SK-N-SH (cell line): ENCODE data around the gene XRRA1. TPM values are rescaled to one million over a fixed set of nuclear protein-coding genes. Genes with fewer than 3 reads are reported as not detected.

Source experiments
- CTCF ChIA-PET: fragments of 300-600, 350-600 bp; formaldehyde crosslinking; extraction: SDS; loops from one replicate; lab custom pipeline; 2021; lab: Yijun Ruan, JAX
- POLR2A ChIA-PET: fragments of 350-600 bp; sonication (Branson Sonifier 250); formaldehyde crosslinking; extraction: SDS; loops from one replicate; lab custom pipeline; 2020; ENCODE audit warnings: antibody characterized with exemption, inconsistent platforms; lab: Yijun Ruan, JAX
- DNase-seq: peaks from one replicate; pipeline ENCODE4 v3.0.0; 2012
- H2AFZ ChIP-seq: fragments of 200-600 bp; sonication (generic); 2 replicates; pipeline ENCODE4 v1.8.1; 2016; ENCODE audit warnings: antibody characterized with exemption, mild to moderate bottlenecking, low read depth
- H3F3A ChIP-seq: fragments of 200-600 bp; sonication (generic); replicated peaks from 2 replicates; pipeline ENCODE3; 2016; ENCODE audit warnings: antibody characterized with exemption, mild to moderate bottlenecking; ENCODE audit not compliant: insufficient read depth
- H3K27ac ChIP-seq, 2 experiments: fragments of 200-500 bp in 1 of 2; fragments of 200-600 bp in 1 of 2; sonication (Bioruptor generic) in 1 of 2; sonication (generic), shearing (Covaris generic) in 1 of 2; 2 replicates each; pipeline versions ENCODE4 v1.5.1 to v1.6.1; 2014 to 2016; ENCODE audit warnings: low read depth in 2 of 2, inconsistent platforms in 1 of 2, low read length in 1 of 2, mild to moderate bottlenecking in 1 of 2, mixed read lengths in 1 of 2
- H3K27me3 ChIP-seq: fragments of 200-600 bp; sonication (generic), shearing (Covaris generic); 2 replicates; pipeline ENCODE4 v1.6.1; 2016; ENCODE audit warnings: mixed run types; ENCODE audit not compliant: insufficient read depth
- H3K36me3 ChIP-seq, 2 experiments: fragments of 200-500 bp in 1 of 2; fragments of 200-600 bp in 1 of 2; sonication (Bioruptor generic) in 1 of 2; sonication (generic) in 1 of 2; replicated peaks in 1 of 2; 2 replicates each; pipeline versions ENCODE3 to v1.5.1; 2014 to 2016; ENCODE audit warnings: low read length in 1 of 2, mild to moderate bottlenecking in 1 of 2; ENCODE audit not compliant: insufficient read depth in 2 of 2, control insufficient read depth in 1 of 2
- H3K4me1 ChIP-seq, 2 experiments: fragments of 200-500 bp in 1 of 2; fragments of 200-600 bp in 1 of 2; sonication (Bioruptor generic) in 1 of 2; sonication (generic), shearing (Covaris generic) in 1 of 2; 2 replicates each; pipeline versions ENCODE4 v1.5.1 to v1.6.1; 2014 to 2016; ENCODE audit warnings: low read depth in 1 of 2, low read length in 1 of 2, mixed run types in 1 of 2; ENCODE audit not compliant: insufficient read depth in 2 of 2, control insufficient read depth in 1 of 2
- H3K4me2 ChIP-seq: fragments of 200-600 bp; sonication (generic), shearing (Covaris generic); 2 replicates; pipeline ENCODE4 v1.6.1; 2017; ENCODE audit warnings: mixed run types
- H3K4me3 ChIP-seq, 2 experiments: fragments of 200-500 bp in 1 of 2; fragments of 200-600 bp in 1 of 2; sonication (Bioruptor generic) in 1 of 2; sonication (generic), shearing (Covaris generic) in 1 of 2; 2 replicates each; pipeline versions ENCODE4 v1.5.1 to v1.8.1; 2014 to 2016; ENCODE audit warnings: low read depth in 2 of 2, inconsistent platforms in 1 of 2, low read length in 1 of 2, mild to moderate bottlenecking in 1 of 2, mixed read lengths in 1 of 2, moderate library complexity in 1 of 2
- H3K79me2 ChIP-seq: fragments of 200-600 bp; sonication (generic); 2 replicates; pipeline ENCODE4 v1.8.1; 2017; ENCODE audit warnings: mild to moderate bottlenecking; ENCODE audit not compliant: insufficient read depth
- H3K9ac ChIP-seq: fragments of 200-600 bp; sonication (generic); 2 replicates; pipeline ENCODE4 v1.6.1; 2017; ENCODE audit warnings: mixed run types
- H3K9me2 ChIP-seq: fragments of 200-600 bp; sonication (generic); 2 replicates; pipeline ENCODE4 v1.6.1; 2017; ENCODE audit warnings: mixed run types
- H3K9me3 ChIP-seq: fragments of 200-600 bp; sonication (generic); 2 replicates; pipeline ENCODE4 v1.6.1; 2017; ENCODE audit warnings: mixed run types, mild to moderate bottlenecking, moderate library complexity
- H4K20me1 ChIP-seq: fragments of 200-600 bp; sonication (generic); 2 replicates; pipeline ENCODE4 v1.6.1; 2017; ENCODE audit warnings: mild to moderate bottlenecking, mixed run types; ENCODE audit not compliant: insufficient read depth
- EZH2phosphoT487 ChIP-seq: fragments of 200-600 bp; sonication (generic); IDR thresholded peaks from 2 replicates; pipeline ENCODE4 v1.6.1; 2017; ENCODE audit warnings: low read depth, mixed run types, mild to moderate bottlenecking, antibody characterized with exemption, moderate library complexity, borderline replicate concordance
- GABPA ChIP-seq: IDR thresholded peaks from 2 replicates; pipeline ENCODE4 v1.4.0; 2012; ENCODE audit warnings: low read depth, mild to moderate bottlenecking
- GATA2 ChIP-seq: sonication (generic); formaldehyde crosslinking; IDR thresholded peaks from 2 replicates; pipeline ENCODE4 v1.5.0; 2020; ENCODE audit warnings: mild to moderate bottlenecking, missing genetic modification reagents
- NRF1 ChIP-seq: IDR thresholded peaks from 2 replicates; pipeline ENCODE4 v1.6.1; 2012; ENCODE audit warnings: low read depth, mild to moderate bottlenecking, low read length
- RXRA ChIP-seq: IDR thresholded peaks from 2 replicates; pipeline ENCODE4 v1.4.0; 2012; ENCODE audit warnings: low read depth, mild to moderate bottlenecking, borderline replicate concordance
- TCF12 ChIP-seq: IDR thresholded peaks from 2 replicates; pipeline ENCODE4 v1.4.0; 2012
- USF1 ChIP-seq: IDR thresholded peaks from 2 replicates; pipeline ENCODE4 v1.4.0; 2012; ENCODE audit warnings: low read depth, borderline replicate concordance
- WGBS: methylation state at CpG from one replicate; pipeline ENCODE4 v1.1.6; 2017; ENCODE audit warnings: low lambda C conversion rate; 5-methylcytosine and 5-hydroxymethylcytosine counted together
- polyA plus RNA-seq, 3 experiments: library from polyadenylated mRNA; depleted of rRNA; stranded (reverse); fragments of >200 nt; gene quantifications; 2 replicates each; pipeline ENCODE4 v1.2.3, GENCODE V29; 2012
- TF ChIP-seq, protein P1 (sequence below): IDR thresholded peaks from 2 replicates; pipeline ENCODE4 v1.6.1; 2012; ENCODE audit warnings: mild to moderate bottlenecking, low read depth, low read length, moderate library complexity
- TF ChIP-seq, protein P2 (sequence below): fragments of 150-350 bp; IDR thresholded peaks from 2 replicates; pipeline ENCODE4 v1.6.1; 2016; ENCODE audit warnings: mild to moderate bottlenecking, low read depth, low read length
- TF ChIP-seq, protein P3 (sequence below): IDR thresholded peaks from 2 replicates; pipeline ENCODE4 v1.4.0; 2012; ENCODE audit warnings: low read depth, borderline replicate concordance

Gene XRRA1
- polyA plus RNA-seq, 1 of the 3 experiments (the other 2 are of a cell fraction), result 12.9 TPM

DNA sequence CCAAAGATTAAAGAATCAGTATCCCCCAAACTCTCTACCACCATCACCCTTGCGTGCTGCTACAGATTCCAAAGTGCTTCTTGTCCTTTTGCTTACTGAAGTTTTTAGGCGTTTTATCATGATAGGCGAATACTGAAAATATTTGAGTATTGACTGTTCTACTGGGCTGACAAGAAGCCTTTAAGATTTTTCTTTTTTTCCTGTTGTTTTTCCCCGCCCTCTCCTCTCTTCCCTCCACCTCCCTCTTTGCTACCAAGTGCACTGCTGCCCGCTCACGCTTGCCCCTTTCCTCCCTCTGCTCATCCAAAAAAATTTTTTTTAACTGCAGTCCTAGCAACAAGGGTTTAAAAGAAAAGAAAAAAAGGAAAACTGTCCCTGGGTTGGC is 854 bp upstream of the XRRA1 start (continued):
- TF ChIP-seq, protein P1, sequence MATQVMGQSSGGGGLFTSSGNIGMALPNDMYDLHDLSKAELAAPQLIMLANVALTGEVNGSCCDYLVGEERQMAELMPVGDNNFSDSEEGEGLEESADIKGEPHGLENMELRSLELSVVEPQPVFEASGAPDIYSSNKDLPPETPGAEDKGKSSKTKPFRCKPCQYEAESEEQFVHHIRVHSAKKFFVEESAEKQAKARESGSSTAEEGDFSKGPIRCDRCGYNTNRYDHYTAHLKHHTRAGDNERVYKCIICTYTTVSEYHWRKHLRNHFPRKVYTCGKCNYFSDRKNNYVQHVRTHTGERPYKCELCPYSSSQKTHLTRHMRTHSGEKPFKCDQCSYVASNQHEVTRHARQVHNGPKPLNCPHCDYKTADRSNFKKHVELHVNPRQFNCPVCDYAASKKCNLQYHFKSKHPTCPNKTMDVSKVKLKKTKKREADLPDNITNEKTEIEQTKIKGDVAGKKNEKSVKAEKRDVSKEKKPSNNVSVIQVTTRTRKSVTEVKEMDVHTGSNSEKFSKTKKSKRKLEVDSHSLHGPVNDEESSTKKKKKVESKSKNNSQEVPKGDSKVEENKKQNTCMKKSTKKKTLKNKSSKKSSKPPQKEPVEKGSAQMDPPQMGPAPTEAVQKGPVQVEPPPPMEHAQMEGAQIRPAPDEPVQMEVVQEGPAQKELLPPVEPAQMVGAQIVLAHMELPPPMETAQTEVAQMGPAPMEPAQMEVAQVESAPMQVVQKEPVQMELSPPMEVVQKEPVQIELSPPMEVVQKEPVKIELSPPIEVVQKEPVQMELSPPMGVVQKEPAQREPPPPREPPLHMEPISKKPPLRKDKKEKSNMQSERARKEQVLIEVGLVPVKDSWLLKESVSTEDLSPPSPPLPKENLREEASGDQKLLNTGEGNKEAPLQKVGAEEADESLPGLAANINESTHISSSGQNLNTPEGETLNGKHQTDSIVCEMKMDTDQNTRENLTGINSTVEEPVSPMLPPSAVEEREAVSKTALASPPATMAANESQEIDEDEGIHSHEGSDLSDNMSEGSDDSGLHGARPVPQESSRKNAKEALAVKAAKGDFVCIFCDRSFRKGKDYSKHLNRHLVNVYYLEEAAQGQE, result no peak
- TF ChIP-seq, protein P2, sequence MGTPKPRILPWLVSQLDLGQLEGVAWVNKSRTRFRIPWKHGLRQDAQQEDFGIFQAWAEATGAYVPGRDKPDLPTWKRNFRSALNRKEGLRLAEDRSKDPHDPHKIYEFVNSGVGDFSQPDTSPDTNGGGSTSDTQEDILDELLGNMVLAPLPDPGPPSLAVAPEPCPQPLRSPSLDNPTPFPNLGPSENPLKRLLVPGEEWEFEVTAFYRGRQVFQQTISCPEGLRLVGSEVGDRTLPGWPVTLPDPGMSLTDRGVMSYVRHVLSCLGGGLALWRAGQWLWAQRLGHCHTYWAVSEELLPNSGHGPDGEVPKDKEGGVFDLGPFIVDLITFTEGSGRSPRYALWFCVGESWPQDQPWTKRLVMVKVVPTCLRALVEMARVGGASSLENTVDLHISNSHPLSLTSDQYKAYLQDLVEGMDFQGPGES, result no peak
- TF ChIP-seq GABPA (no peak), EZH2phosphoT487 (no peak)

GRCh38 chr11:74948546-74948897 is 369 bp downstream of the XRRA1 start:
- Histone ChIP-seq H3K9ac (peak overlapping the region; percentile 91), H3K9me3 (no peaks in the 10 kb centered on the region), H3K4me3 (peak overlapping the region; percentile 85 to 88), H3K4me2 (peak overlapping the region; percentile 87), H2AFZ (peak overlapping the region; percentile 94), H3K27me3 (no peaks in the 10 kb centered on the region), H3K4me1 (peaks cover 3 to 21% of the 10 kb centered on the region in 2 experiments; a peak in 3 of 4 replicates), H4K20me1 (peaks cover 14% of the 10 kb centered on the region), H3K27ac (peak overlapping the region; percentile 72 to 80), H3K36me3 (peaks cover 10 to 32% of the 10 kb centered on the region in 2 experiments), H3K79me2 (peaks cover 91% of the 10 kb centered on the region), H3F3A (peaks cover 17% of the 10 kb centered on the region), H3K9me2 (no peaks in the 10 kb centered on the region)
- WGBS, result 4% methylated on average over 9 of the region's 9 CpGs
- ChIA-PET CTCF (interaction anchor here (0.6 to 1.8 kb wide), 4 partner anchors 20 to 300 kb away, joined by 4 to 5 read pairs (median 4); no protein-coding TSS in a partner anchor), POLR2A (interaction anchor here (0.5 to 2.1 kb wide), 6 partner anchors 11 to 1426 kb away, joined by 3 to 9 read pairs (median 4); partner anchors contain the start of gene NEU3)
- TF ChIP-seq EZH2phosphoT487 (no peak), USF1 (no peak), RXRA (no peak), NRF1 (no peak), GATA2 (CRISPR knock-in tag) (no peak), TCF12 (no peak)
- TF ChIP-seq, protein P2, result no peak
- TF ChIP-seq, protein P3, sequence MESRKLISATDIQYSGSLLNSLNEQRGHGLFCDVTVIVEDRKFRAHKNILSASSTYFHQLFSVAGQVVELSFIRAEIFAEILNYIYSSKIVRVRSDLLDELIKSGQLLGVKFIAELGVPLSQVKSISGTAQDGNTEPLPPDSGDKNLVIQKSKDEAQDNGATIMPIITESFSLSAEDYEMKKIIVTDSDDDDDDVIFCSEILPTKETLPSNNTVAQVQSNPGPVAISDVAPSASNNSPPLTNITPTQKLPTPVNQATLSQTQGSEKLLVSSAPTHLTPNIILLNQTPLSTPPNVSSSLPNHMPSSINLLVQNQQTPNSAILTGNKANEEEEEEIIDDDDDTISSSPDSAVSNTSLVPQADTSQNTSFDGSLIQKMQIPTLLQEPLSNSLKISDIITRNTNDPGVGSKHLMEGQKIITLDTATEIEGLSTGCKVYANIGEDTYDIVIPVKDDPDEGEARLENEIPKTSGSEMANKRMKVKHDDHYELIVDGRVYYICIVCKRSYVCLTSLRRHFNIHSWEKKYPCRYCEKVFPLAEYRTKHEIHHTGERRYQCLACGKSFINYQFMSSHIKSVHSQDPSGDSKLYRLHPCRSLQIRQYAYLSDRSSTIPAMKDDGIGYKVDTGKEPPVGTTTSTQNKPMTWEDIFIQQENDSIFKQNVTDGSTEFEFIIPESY, result no peak
- peak; percentile 52 for DNase-seq
